ENCODE results near the gene NEK2.

GRCh38 chr1:211646566-211646965, 28.9 kb downstream of the NEK2 start:
- TF ChIP-seq POLR2A (IDR thresholded peaks at IDR 0.05) (no peak), POLR2AphosphoS5 (IDR thresholded peaks at IDR 0.05; ENCODE audit: insufficient read depth in 1 of 2, low read depth in 1 of 2) (no peak)
